ENCODE measurements around the gene KLF16.

KLF16 gene

GRCh38 chr19:1902923-1903322 lies 39.5 kb upstream of the KLF16 start:
- no peak overlapping the region for H3K4me3 ChIP-seq (ENCODE audit: low read depth, low read length, poor library complexity, severe bottlenecking)
- H3K9me3 ChIP-seq (ENCODE audit: low read length) = no peaks in the 10 kb centered on the region
- peaks cover 13% of the 10 kb centered on the region for H3K79me2 ChIP-seq (ENCODE audit: insufficient read depth, low read length)
- no peaks in the 10 kb centered on the region for H3K9me2 ChIP-seq (ENCODE audit: low read depth, low read length)
- H3K27ac ChIP-seq (ENCODE audit: low read depth, low read length, poor library complexity, severe bottlenecking) = no peak overlapping the region
- H3K27me3 ChIP-seq (ENCODE audit: insufficient read depth, low read length) = no peaks in the 10 kb centered on the region
- H3K36me3 ChIP-seq (ENCODE audit: insufficient read depth, low read length) = no peaks in the 10 kb centered on the region
- no peaks in the 10 kb centered on the region for H4K20me1 ChIP-seq (ENCODE audit: insufficient read depth, low read length)
- TF ChIP-seq EZH2 (IDR thresholded peaks at IDR 0.05; ENCODE audit: borderline replicate concordance, low read length) (no peak), CTCF (IDR thresholded peaks at IDR 0.05; ENCODE audit: low read length) (no peak)
- H3K9ac ChIP-seq (ENCODE audit: low read length) = no peak overlapping the region
- H3K4me2 ChIP-seq (ENCODE audit: low read length) = no peak overlapping the region
- no peak overlapping the region for H2AFZ ChIP-seq (ENCODE audit: low read length)
- H3F3A ChIP-seq (ENCODE audit: insufficient read depth, low read length) = peaks cover 3% of the 10 kb centered on the region; the same call in 1 of the 2 replicates
- peaks cover 45% of the 10 kb centered on the region for H3K4me1 ChIP-seq (ENCODE audit: insufficient read depth, low read length, severe bottlenecking)

GRCh38 chr19:1901940-1902404 lies 38.6 kb upstream of the KLF16 start:
- peaks cover 45% of the 10 kb centered on the region for H3K4me1 ChIP-seq (ENCODE audit: insufficient read depth, low read length, severe bottlenecking)
- H3K9me2 ChIP-seq (ENCODE audit: low read depth, low read length) = no peaks in the 10 kb centered on the region
- H4K20me1 ChIP-seq (ENCODE audit: insufficient read depth, low read length) = no peaks in the 10 kb centered on the region
- no peak overlapping the region for H3K4me2 ChIP-seq (ENCODE audit: low read length)
- H3K79me2 ChIP-seq (ENCODE audit: insufficient read depth, low read length) = peaks cover 4% of the 10 kb centered on the region; the same call in 1 of the 2 replicates
- H3K9me3 ChIP-seq (ENCODE audit: low read length) = no peaks in the 10 kb centered on the region
- H3K36me3 ChIP-seq (ENCODE audit: insufficient read depth, low read length) = no peaks in the 10 kb centered on the region
- peaks cover 3% of the 10 kb centered on the region; the same call in 1 of the 2 replicates for H3F3A ChIP-seq (ENCODE audit: insufficient read depth, low read length)
- no peak overlapping the region for H3K4me3 ChIP-seq (ENCODE audit: low read depth, low read length, poor library complexity, severe bottlenecking)
- H2AFZ ChIP-seq (ENCODE audit: low read length) = no peak overlapping the region
- H3K27ac ChIP-seq (ENCODE audit: low read depth, low read length, poor library complexity, severe bottlenecking) = no peak overlapping the region
- H3K27me3 ChIP-seq (ENCODE audit: insufficient read depth, low read length) = no peaks in the 10 kb centered on the region
- TF ChIP-seq EZH2 (IDR thresholded peaks at IDR 0.05; ENCODE audit: borderline replicate concordance, low read length) (no peak), CTCF (IDR thresholded peaks at IDR 0.05; ENCODE audit: low read length) (no peak)
- H3K9ac ChIP-seq (ENCODE audit: low read length) = no peak overlapping the region

GRCh38 chr19:1896508-1896907 lies 33.1 kb upstream of the KLF16 start:
- H3K27ac ChIP-seq (ENCODE audit: low read depth, low read length, poor library complexity, severe bottlenecking) = no peak overlapping the region
- no peaks in the 10 kb centered on the region; the same call in 1 of the 2 replicates for H3F3A ChIP-seq (ENCODE audit: insufficient read depth, low read length)
- H3K4me3 ChIP-seq (ENCODE audit: low read depth, low read length, poor library complexity, severe bottlenecking) = no peak overlapping the region
- H3K27me3 ChIP-seq (ENCODE audit: insufficient read depth, low read length) = no peaks in the 10 kb centered on the region
- no peak overlapping the region for H2AFZ ChIP-seq (ENCODE audit: low read length)
- TF ChIP-seq EZH2 (IDR thresholded peaks at IDR 0.05; ENCODE audit: borderline replicate concordance, low read length) (no peak), CTCF (IDR thresholded peaks at IDR 0.05; ENCODE audit: low read length) (no peak)
- no peaks in the 10 kb centered on the region for H3K9me2 ChIP-seq (ENCODE audit: low read depth, low read length)
- H3K4me1 ChIP-seq (ENCODE audit: insufficient read depth, low read length, severe bottlenecking) = peaks cover 25% of the 10 kb centered on the region
- H3K79me2 ChIP-seq (ENCODE audit: insufficient read depth, low read length) = no peaks in the 10 kb centered on the region
- H3K36me3 ChIP-seq (ENCODE audit: insufficient read depth, low read length) = no peaks in the 10 kb centered on the region
- H3K4me2 ChIP-seq (ENCODE audit: low read length) = no peak overlapping the region
- no peaks in the 10 kb centered on the region for H4K20me1 ChIP-seq (ENCODE audit: insufficient read depth, low read length)
- H3K9me3 ChIP-seq (ENCODE audit: low read length) = no peaks in the 10 kb centered on the region
- H3K9ac ChIP-seq (ENCODE audit: low read length) = no peak overlapping the region

Measured in OCI-LY1 (cell line).